ENCODE results near the gene PRRC2B.

PRRC2B gene

DNA sequence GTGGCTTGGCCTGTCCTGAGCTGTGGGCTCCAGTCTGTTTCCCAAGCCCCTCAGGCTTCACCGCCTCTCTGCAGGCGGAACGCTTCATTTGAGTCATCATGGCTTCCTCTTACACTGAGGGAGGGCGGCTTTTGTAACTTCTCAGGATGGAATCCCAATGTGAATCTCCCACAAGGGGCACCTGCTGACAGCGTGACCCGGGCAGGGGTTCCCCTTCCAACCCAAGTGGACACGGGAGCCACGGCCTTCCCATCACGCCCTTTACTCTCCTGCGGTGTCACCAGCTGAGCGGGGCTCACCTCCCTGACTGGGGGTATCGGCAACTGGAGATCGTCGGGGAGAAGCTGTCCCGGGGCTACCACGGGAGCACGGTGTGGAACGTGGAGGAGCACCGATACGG, 124.7 kb downstream of the PRRC2B start:
- TF ChIP-seq CTCF (IDR thresholded peaks at IDR 0.05; ENCODE audit: low read depth, low read length): no peak
- DNase-seq (ENCODE audit: low read depth, low spot score): no peak
- H3K4me3 ChIP-seq (ENCODE audit: low read depth, low read length): no peak overlapping the region
- in situ Hi-C loops (cut with HindIII; ENCODE audit: low sequenced_read_pairs): no loop called here

- no peak for DNase-seq (ENCODE audit: low read depth, low spot score)
- H3K4me3 ChIP-seq (ENCODE audit: low read depth, low read length): no peak overlapping the region
- in situ Hi-C loops (cut with HindIII; ENCODE audit: low sequenced_read_pairs): no loop called here
- no peak for TF ChIP-seq CTCF (IDR thresholded peaks at IDR 0.05; ENCODE audit: low read depth, low read length)
Observed at GRCh38 chr9:131520503-131520902, 126.6 kb downstream of the PRRC2B start.

- H3K4me3 ChIP-seq (ENCODE audit: low read depth, low read length): no peak overlapping the region
- in situ Hi-C loops (cut with HindIII; ENCODE audit: low sequenced_read_pairs): no loop called here
- DNase-seq (ENCODE audit: low read depth, low spot score): no peak
- no peak for TF ChIP-seq CTCF (IDR thresholded peaks at IDR 0.05; ENCODE audit: low read depth, low read length)
Observed at GRCh38 chr9:131521203-131521602, 127.3 kb downstream of the PRRC2B start.

DNA sequence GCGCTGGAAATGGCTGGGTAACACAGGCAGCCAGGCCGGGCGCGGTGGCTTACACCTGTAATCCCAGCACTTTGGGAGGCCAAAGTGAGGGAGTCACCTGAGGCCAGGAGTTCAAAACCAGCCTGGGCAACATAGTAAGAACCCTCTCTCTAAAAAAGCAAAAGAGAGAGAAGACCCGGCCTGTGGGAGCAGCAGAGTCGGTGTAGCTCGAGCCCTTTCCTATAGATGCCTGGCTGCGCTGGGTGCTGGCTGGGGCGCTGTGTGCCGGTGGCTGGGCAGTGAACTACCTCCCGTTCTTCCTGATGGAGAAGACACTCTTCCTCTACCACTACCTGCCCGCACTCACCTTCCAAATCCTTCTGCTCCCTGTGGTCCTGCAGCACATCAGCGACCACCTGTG, 127.9 kb downstream of the PRRC2B start:
- no peak for TF ChIP-seq CTCF (IDR thresholded peaks at IDR 0.05; ENCODE audit: low read depth, low read length)
- in situ Hi-C loops (cut with HindIII; ENCODE audit: low sequenced_read_pairs): no loop called here
- H3K4me3 ChIP-seq (ENCODE audit: low read depth, low read length): no peak overlapping the region
- DNase-seq (ENCODE audit: low read depth, low spot score): no peak

GRCh38 chr9:131522257-131523085, 128.6 kb downstream of the PRRC2B start:
- in situ Hi-C loops (cut with HindIII; ENCODE audit: low sequenced_read_pairs): no loop called here
- no peak overlapping the region for H3K4me3 ChIP-seq (ENCODE audit: low read depth, low read length)
- TF ChIP-seq CTCF (IDR thresholded peaks at IDR 0.05; ENCODE audit: low read depth, low read length): no peak
- no peak for DNase-seq (ENCODE audit: low read depth, low spot score)

DNA sequence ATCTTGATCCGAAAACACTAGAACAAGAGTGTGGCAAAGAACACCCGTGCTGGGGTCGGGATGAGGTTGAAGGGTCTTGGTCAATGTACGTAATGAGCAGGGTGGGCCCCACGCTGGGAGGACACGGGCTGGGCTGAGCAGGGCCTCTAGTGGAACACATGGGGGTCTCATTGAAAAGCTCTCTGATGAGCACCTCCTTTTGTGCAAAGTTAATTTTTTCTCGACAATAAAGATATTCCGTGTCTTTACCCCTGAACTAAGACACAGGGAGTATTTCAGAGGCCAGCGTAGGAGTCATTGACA, 129.2 kb downstream of the PRRC2B start:
- no peak for TF ChIP-seq CTCF (IDR thresholded peaks at IDR 0.05; ENCODE audit: low read depth, low read length)
- H3K4me3 ChIP-seq (ENCODE audit: low read depth, low read length): no peak overlapping the region
- in situ Hi-C loops (cut with HindIII; ENCODE audit: low sequenced_read_pairs): no loop called here
- no peak for DNase-seq (ENCODE audit: low read depth, low spot score)

All from astrocyte of the spinal cord (primary cell).